HG03064 (cell line): ENCODE measurements around the gene LSAMP.

Experiments
- ATAC-seq: cut with Tn5 transposase; IDR thresholded peaks from one replicate; pipeline ENCODE4 v1.9.1; 2021; ENCODE audit warnings: low read depth; ENCODE audit not compliant: unreplicated experiment

Gene LSAMP

DNA sequence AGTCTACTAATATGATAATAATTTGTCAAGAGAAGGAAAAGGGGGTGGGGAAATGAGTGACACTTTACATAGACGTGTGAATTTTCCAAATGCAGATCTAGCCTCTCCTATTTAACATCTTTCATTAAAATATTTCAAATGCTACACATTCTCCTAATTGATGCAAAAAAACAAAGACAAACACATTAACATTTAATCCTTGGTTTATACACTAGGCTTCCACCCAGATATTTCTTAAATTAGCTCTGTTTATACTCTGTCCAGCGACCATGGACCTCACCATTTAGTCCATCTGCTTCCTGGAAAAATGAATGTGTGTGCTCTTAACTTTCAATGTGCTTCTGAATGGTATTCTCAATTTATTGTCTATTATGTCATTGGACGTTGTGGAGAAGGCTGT, 409.9 kb downstream of the LSAMP start:
- ATAC-seq = no peak

DNA sequence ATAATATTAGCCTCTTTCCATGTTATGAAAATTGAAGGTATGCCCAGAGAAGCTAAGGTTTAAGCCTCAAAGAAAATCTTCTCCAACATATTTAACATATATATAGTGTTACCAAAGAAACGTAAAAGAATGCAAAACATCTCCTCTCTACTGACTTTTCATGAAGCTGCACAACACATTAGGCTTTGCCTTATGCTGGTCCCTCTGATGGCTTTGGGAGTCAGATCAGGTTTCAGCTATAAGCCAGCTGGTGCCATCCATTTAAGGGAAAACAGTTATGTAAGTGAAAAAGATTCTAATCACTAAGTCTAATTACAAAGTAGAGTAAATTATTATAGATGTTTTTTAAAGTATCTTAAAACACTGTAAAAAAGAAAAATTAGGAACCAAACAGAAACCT, 410.5 kb downstream of the LSAMP start:
- ATAC-seq = no peak

DNA sequence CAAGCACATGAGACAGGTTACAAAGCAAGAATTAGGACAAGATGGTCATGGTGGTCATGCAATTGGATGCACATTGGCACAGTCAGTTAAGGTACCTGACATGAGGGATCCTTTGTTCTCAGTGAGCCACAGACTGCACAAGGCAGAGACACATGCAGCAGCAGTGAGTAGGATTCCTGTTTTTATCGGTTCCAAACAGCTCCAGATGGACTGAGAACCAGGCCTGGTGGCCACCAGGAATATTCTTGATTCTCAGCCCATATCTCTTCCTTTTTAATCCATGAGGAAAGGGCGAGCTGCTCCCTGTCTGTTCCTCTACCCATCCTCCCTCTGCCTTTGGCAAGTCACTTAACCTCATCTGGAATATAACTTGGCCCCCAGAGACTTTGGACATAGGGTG, 411.2 kb downstream of the LSAMP start:
- ATAC-seq = no peak

- no peak for ATAC-seq
Measured at GRCh38 chr3:116033516-116033915, 411.8 kb downstream of the LSAMP start.

DNA sequence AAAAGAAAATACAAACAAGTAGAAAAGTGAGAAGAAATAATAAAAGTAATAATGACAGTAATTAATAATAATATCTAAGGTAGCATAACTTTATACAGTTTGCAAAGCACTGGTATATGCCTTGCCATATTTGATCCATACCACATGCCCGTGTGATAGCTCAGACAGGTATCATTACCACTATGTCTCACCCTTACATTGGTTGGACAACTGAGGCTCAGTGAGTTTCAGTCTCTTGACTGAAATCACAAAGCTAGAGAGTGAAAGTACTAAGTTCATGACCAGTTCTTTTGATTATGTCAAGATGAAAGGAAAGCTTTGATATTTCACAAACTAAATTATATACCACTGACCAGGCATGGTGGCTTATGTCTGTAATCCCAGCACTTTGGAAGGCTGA, 413.1 kb downstream of the LSAMP start:
- ATAC-seq = no peak

GRCh38 chr3:116030131-116030850, 415.0 kb downstream of the LSAMP start:
- ATAC-seq = no peak

- no peak for ATAC-seq
Measured at GRCh38 chr3:116029266-116029665, 416.0 kb downstream of the LSAMP start.

DNA sequence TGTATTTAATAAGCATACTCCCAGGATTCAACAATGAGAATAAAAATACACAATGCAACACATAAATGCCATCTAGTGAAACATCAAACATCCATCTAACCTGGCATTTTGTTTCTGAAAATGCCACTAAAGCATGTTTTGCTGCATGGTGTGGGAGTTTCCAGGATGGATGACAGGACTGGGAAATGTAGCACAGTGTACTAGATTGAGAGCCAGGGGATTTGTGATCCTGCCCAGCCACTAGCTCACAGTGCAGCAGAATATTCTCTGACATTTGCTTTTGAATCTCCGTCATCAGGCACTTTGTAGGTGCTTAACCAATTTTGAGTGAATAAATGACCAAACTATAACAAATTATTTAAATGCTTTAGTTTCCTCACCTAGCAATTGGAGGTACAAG, 417.1 kb downstream of the LSAMP start:
- no peak for ATAC-seq

GRCh38 chr3:116020989-116021388, 424.3 kb downstream of the LSAMP start:
- no peak for ATAC-seq

DNA sequence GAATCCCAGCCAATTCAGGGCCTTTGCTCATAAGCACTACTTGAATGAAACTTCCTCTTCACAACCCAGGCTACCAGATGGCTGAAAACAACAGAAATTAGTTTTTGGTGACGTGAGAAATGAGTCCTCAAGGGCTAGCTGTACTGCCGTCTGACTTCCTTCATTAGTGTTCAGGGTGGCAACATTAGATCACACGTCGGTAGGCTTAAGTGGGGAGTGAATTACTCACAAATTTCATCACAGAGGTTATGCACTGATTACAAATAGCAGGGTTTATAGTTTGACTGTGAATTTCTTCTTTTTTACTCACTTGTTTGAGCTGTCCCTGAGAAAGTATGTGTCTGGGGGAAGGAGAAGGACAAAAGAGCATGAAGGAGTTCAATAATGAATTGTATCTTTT, 424.8 kb downstream of the LSAMP start:
- no peak for ATAC-seq

DNA sequence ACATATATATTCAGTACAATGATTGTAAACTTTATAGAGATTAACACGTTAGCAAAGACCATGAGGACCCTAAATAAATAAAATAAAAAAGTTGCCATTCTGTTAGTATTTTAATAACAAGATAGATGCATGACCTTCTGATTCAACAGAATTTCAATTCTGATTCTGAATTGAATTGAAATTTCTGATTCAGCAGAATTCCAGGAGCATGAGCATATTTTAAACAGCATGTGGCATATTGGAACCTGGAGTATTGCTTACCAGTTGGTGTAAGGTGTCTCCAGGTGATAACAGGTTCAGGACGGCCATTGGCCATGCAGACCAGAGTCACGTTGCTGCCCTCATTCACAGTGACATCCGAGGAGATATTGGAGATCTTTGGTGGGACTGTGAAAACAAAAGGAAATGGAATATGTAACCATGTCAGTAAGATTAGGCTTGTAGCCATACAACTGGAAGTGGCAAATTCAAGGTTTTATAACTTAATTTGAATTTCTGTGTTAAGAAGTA, 426.0 kb downstream of the LSAMP start:
- no peak for ATAC-seq

GRCh38 chr3:116018646-116019045, 426.6 kb downstream of the LSAMP start:
- ATAC-seq = no peak

- ATAC-seq = no peak
Measured at GRCh38 chr3:116015931-116016330, 429.4 kb downstream of the LSAMP start.

DNA sequence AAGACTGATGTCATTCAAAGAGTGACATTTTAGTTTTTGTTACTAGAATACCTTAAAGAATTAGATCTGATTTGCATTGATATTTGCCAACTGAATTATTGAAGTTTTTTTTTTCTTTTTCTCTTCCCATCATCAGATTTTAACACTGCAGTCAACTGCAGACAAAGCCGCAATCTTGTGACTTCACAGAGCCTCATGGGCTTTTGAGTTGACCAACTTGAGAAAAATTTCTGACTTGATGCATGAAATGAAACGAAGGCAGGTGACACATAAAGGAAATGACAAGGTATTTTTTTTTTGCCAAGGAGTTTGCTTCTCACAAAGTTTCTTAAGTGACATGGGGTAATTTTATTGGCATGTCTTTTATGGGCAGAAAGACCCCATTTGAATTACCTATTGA, 438.3 kb downstream of the LSAMP start:
- ATAC-seq = no peak

DNA sequence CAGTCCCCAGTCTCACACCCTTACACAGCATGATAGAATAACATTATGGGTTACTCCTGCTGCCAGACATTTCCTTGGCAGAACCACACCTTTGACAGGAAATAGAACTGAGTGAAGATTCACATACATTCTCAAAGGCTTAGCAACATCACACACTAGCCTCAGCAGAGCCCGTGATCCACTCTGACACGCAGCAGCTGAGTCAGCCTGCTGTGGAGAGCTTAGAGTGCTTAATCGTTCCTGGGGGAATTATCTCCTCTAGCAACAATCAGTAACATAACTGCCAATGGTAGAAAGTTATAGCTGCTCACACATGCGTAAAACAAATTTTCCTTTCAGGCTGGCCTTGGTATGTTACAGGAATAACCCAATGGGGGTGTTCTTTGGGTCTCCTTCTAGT, 439.9 kb downstream of the LSAMP start:
- no peak for ATAC-seq

DNA sequence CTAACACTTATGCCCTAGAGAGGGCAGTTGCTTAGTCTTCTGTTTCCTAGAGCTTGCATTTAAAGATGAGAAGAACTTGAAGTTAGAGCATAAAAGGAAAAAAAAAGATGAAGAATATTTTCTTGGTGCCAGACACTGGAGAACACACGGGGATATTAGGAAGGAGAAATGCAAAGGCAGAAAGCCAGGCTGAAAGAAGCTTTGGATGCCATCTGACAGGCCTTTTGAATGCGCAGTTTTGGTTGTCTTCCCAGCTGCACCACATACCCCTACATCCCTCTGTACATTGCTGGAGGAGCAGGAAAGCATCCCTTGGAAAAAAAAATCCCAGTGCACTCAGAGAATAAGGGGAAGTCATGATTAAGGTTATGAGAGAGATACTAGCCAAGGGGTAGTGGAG, 443.1 kb downstream of the LSAMP start:
- no peak for ATAC-seq

DNA sequence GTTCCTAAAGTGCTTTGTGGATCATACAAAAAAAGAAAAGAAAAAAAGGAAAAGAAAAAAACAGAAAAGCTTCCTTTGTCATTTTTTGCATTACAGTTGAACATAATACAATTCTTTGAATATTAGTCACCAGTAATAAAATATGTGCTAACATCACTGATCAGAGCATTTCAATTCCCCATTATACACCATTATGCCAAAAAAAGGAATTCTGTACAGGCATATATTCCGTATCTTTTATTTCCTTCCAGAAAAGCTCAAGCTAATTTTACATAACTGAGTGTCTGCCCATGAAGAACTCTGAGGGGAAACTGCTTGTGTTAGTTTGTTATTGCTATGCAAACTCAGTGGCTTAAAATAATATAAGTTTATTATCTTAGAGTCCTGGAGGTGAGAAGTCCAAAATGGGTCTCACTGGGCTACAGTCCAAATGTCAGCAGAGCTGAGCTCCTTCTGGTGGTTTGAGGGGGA, 444.1 kb downstream of the LSAMP start:
- ATAC-seq = no peak

DNA sequence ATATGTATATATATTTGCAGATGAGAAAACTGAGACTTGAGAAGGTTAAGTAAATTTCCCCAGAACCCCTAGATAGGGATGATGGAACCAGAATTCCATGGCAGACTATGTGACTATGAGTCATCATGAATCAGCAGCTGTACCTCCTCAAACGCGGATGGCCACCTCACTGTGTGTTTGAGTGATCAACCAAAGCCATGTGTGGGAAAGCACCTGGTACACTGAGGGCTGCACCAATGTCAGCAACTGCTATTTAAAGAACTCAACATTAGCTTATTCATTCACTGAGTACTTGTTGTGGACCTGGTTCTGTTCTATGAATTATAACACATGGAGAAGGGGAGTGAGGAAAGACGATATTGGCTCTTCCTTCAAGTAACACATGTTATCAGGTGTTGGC, 445.0 kb downstream of the LSAMP start:
- ATAC-seq = no peak

- no peak for ATAC-seq
Measured at GRCh38 chr3:115999613-116000012, 445.7 kb downstream of the LSAMP start.

DNA sequence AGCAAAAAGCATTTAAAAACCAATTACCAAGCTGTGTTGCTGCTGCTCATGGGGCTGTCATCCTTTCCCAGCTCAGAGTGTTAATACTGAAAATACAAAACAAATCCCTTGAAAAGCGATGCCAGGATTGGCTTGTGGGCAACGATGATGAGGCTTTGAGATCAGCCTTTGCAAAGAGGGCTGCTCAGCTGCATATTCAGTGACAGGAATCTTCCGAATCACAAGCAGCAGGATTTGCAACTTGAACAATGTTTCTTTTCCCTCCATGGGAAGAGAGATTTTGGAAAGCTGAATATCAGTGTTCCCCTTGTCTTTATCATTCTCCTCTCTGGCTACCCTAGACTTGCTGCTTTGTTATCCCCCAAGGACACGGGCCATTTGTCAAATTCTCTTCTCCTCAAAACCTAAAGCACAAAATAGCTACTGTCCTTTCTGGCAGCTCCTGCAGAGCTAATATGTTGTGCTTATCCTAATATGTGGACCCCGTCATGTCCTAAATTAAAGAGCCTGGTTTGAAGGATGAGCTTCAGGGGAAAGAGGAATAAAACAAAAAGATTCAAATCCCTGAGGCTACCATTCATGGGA, 446.2 kb downstream of the LSAMP start:
- ATAC-seq = no peak

DNA sequence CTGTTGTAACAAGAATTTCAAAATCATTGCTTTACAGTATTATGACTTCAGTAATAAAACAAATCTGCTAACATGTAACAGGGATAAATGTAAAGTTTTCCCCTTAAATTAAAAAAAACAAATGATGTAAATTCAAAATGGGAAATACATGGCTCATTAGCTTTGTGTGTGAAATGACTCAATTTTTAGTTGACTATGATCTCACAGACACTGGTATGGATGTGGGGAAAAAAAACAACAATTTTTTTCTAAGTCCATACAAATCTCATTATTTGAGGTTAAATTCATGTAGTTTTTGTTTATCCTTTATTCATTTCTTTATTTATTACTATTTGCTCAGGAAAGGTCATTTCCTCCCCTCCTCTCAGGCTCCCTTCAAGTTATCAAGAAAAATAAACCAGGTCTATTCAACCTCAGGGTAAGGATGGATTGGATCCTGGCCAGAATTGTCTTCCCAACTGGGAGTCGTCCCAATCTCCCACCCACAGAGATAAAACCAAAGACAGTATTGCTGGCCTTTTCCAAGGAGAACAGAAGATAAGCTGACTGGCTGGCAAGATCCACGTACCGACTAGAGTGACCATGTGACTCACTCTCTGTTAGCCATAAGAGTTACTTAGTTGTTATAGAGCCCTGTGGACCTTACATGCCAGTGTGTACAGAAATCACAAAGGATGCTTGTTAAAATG, 448.7 kb downstream of the LSAMP start:
- ATAC-seq = no peak

DNA sequence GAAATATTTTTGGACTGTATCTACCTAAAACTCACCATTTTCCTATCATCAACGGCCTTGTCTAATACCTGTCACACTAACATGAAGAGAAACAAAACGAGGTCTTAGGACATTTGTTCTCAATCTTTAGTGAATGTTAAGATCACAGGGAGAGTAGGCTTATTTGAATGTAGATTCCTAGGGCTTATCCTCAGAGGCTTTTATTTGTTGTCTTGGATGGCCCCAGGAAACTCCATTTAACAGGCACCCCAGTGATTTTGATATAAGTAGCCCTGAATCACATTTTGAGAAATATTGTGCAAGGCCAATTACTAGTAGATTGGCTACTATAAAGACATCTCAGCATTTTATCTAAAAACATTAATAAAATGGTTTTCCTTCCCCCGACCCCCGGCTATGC, 454.6 kb downstream of the LSAMP start:
- no peak for ATAC-seq
